Measurements from ENCODE around the gene GPRIN1.

- no peak for TF ChIP-seq CTCF (IDR thresholded peaks at IDR 0.05; ENCODE audit: low read depth, low read length)
- no peak for TF ChIP-seq EZH2phosphoT487 (IDR thresholded peaks at IDR 0.05; ENCODE audit: low read depth)
These were observed 35.1 kb upstream of the GPRIN1 start for GRCh38 chr5:176644878-176645670.
